Liver (tissue), 9 donors: ENCODE data around the gene INO80D. TPM values are rescaled to one million over a fixed set of nuclear protein-coding genes. Genes with fewer than 3 reads are reported as not detected.

ENCODE experiments used
- DNase-seq: peaks from one replicate; pipeline ENCODE4 v3.0.0-alpha.2; 2017; ENCODE audit warnings: low spot score
- H3K27ac ChIP-seq, 2 donors: one replicate each; pipeline ENCODE4 v1.7.0; 2013; ENCODE audit warnings: inconsistent platforms in 2 of 2, low read length in 2 of 2, control low read depth in 1 of 2, low read depth in 1 of 2, mild to moderate bottlenecking in 1 of 2
- H3K27me3 ChIP-seq, 4 donors: one replicate each; pipeline versions ENCODE4 v1.6.1 to v1.7.0; 2013; ENCODE audit warnings: low read length in 3 of 4, inconsistent platforms in 1 of 4, mild to moderate bottlenecking in 1 of 4, moderate library complexity in 1 of 4; ENCODE audit not compliant: control insufficient read depth in 4 of 4, insufficient read depth in 4 of 4
- H3K36me3 ChIP-seq, 4 donors: one replicate each; pipeline versions ENCODE4 v1.6.1 to v1.7.0; 2013; ENCODE audit warnings: low read length in 3 of 4, mild to moderate bottlenecking in 3 of 4, low read depth in 1 of 4, moderate library complexity in 1 of 4; ENCODE audit not compliant: control insufficient read depth in 4 of 4, insufficient read depth in 3 of 4
- H3K4me1 ChIP-seq, 4 donors: one replicate each; pipeline versions ENCODE4 v1.6.1 to v1.7.0; 2013; ENCODE audit warnings: low read length in 3 of 4, mild to moderate bottlenecking in 3 of 4, moderate library complexity in 1 of 4; ENCODE audit not compliant: control insufficient read depth in 4 of 4, insufficient read depth in 4 of 4
- H3K4me3 ChIP-seq, 3 donors: one replicate each; pipeline versions ENCODE4 v1.6.1 to v1.7.0; 2013; ENCODE audit warnings: low read length in 3 of 3, control low read depth in 1 of 3, low read depth in 1 of 3, mild to moderate bottlenecking in 1 of 3
- H3K9ac ChIP-seq, 2 donors: one replicate each; pipeline ENCODE4 v1.7.0; 2013; ENCODE audit warnings: low read length in 2 of 2, mild to moderate bottlenecking in 2 of 2, moderate library complexity in 2 of 2, control low read depth in 1 of 2, low read depth in 1 of 2
- H3K9me3 ChIP-seq, 4 donors: one replicate each; pipeline versions ENCODE4 v1.6.1 to v1.7.0; 2013; ENCODE audit warnings: low read length in 3 of 4; ENCODE audit not compliant: control insufficient read depth in 4 of 4
- FOXA1 ChIP-seq: IDR thresholded peaks from 2 replicates; pipeline ENCODE4 v1.6.1; 2016; ENCODE audit warnings: antibody characterized with exemption
- FOXA2 ChIP-seq: IDR thresholded peaks from 2 replicates; pipeline ENCODE4 v1.6.1; 2016; ENCODE audit warnings: antibody characterized with exemption
- GABPA ChIP-seq, 2 donors: IDR thresholded peaks in 1 of 2; conservative IDR thresholded peaks in 1 of 2; 2 replicates each; pipeline ENCODE4 v1.6.1; 2016; ENCODE audit warnings: antibody characterized with exemption in 2 of 2, mild to moderate bottlenecking in 1 of 2, moderate library complexity in 1 of 2
- HNF4A ChIP-seq, 2 donors: conservative IDR thresholded peaks; 2 replicates each; pipeline ENCODE4 v1.6.1; 2016; ENCODE audit warnings: antibody characterized with exemption in 2 of 2, mild to moderate bottlenecking in 2 of 2
- HNF4G ChIP-seq: IDR thresholded peaks from 2 replicates; pipeline ENCODE4 v1.6.1; 2016; ENCODE audit warnings: antibody characterized with exemption
- JUND ChIP-seq, 2 donors: IDR thresholded peaks; 2 replicates each; pipeline ENCODE4 v1.6.1; 2016; ENCODE audit warnings: antibody characterized with exemption in 2 of 2
- NR2F2 ChIP-seq: IDR thresholded peaks from 2 replicates; pipeline ENCODE4 v1.6.1; 2016; ENCODE audit warnings: antibody characterized with exemption
- RAD21 ChIP-seq, 2 donors: IDR thresholded peaks; 2 replicates each; pipeline ENCODE4 v1.6.1; 2016; ENCODE audit warnings: antibody characterized with exemption in 2 of 2, mild to moderate bottlenecking in 2 of 2
- RXRA ChIP-seq, 2 donors: IDR thresholded peaks; 2 replicates each; pipeline ENCODE4 v1.6.1; 2017 to 2018; ENCODE audit warnings: antibody characterized with exemption in 2 of 2, mild to moderate bottlenecking in 1 of 2
- TAF1 ChIP-seq: conservative IDR thresholded peaks from 2 replicates; pipeline ENCODE4 v1.6.1; 2016; ENCODE audit warnings: antibody characterized with exemption, mild to moderate bottlenecking
- YY1 ChIP-seq: IDR thresholded peaks from 2 replicates; pipeline ENCODE4 v1.6.1; 2016; ENCODE audit warnings: antibody characterized with exemption, mild to moderate bottlenecking
- WGBS: extraction: QIAGEN DNeasy Blood & Tissue Kit; methylation state at CpG from one replicate; pipeline ENCODE4 v1.1.7; 2013; 5-methylcytosine and 5-hydroxymethylcytosine counted together
- polyA plus RNA-seq, 2 donors: library from polyadenylated mRNA; stranded (reverse) in 1 of 2; unstranded in 1 of 2; fragments of 200-250 nt in 1 of 2; fragments of >200 nt in 1 of 2; fragmentation: Nextera tagmentation in 1 of 2; extraction: Ambion mirVana in 1 of 2; gene quantifications; one replicate each; pipeline versions ENCODE4 v1.2.1 to v1.2.3, GENCODE V29; 2013 to 2015
- total RNA-seq, 2 donors: library from RNA; depleted of rRNA; stranded (reverse); fragments of >200 nt; gene quantifications; one replicate each; pipeline ENCODE4 v1.2.3, GENCODE V29; 2014
- TF ChIP-seq, protein P1 (sequence below): IDR thresholded peaks from 2 replicates; pipeline ENCODE4 v1.6.1; 2016; ENCODE audit warnings: antibody characterized with exemption
- TF ChIP-seq, protein P2 (sequence below): IDR thresholded peaks from 2 replicates; pipeline ENCODE4 v1.6.1; 2016; ENCODE audit warnings: antibody characterized with exemption
- TF ChIP-seq, protein P3 (sequence below): fragments of 150-350 bp; IDR thresholded peaks from 2 replicates; pipeline ENCODE4 v1.5.1; 2017; ENCODE audit warnings: improper control_type of control experiment, low read depth, low read length; ENCODE audit not compliant: missing input control
- TF ChIP-seq, protein P4 (sequence below): IDR thresholded peaks from 2 replicates; pipeline ENCODE4 v1.6.1; 2016; ENCODE audit warnings: antibody characterized with exemption, mild to moderate bottlenecking
- TF ChIP-seq, protein P5 (sequence below): IDR thresholded peaks from 2 replicates; pipeline ENCODE4 v1.6.1; 2016; ENCODE audit warnings: antibody characterized with exemption
- donor health status: healthy.
- donor health status: healthy.
- donor health status: healthy.
- donor health status: healthy.
- donor health status: healthy.

INO80D gene
- total and polyA plus RNA-seq, 4 donors, result 0.76 to 10.3 (median 5.4) TPM

DNA sequence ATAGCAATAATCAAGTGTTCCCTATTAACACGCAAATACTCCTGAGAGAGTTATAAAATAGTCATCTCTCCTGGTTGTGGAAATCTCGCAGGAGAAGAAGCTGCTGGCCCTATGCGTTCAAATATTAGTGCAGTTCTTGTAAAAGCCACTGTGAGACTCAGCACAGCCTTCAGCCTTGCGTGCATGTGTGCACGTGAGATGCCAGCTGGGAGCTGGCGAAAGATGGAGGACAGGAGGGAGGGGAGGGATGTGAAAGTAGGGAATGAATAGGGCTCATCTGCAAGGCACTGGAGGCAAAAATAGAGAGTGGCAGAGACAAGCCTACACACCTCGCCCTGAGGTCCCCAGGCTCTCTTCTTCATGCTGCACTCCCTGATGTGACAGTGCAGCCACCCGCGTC, 126.5 kb downstream of the INO80D start:
- Histone ChIP-seq H3K27me3 (no peaks in the 10 kb centered on the region), H3K9ac (no peak overlapping the region), H3K27ac (no peak overlapping the region), H3K36me3 (no peaks in the 10 kb centered on the region), H3K4me1 (no peaks in the 10 kb centered on the region), H3K4me3 (no peak overlapping the region), H3K9me3 (no peaks in the 10 kb centered on the region)
- no peak for DNase-seq
- WGBS, result 95% methylated on average over 9 of the region's 9 CpGs
- TF ChIP-seq FOXA1, result no peak
- TF ChIP-seq, protein P1, sequence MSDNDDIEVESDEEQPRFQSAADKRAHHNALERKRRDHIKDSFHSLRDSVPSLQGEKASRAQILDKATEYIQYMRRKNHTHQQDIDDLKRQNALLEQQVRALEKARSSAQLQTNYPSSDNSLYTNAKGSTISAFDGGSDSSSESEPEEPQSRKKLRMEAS, result no peak
- no peak for TF ChIP-seq HNF4G
- TF ChIP-seq, protein P2, sequence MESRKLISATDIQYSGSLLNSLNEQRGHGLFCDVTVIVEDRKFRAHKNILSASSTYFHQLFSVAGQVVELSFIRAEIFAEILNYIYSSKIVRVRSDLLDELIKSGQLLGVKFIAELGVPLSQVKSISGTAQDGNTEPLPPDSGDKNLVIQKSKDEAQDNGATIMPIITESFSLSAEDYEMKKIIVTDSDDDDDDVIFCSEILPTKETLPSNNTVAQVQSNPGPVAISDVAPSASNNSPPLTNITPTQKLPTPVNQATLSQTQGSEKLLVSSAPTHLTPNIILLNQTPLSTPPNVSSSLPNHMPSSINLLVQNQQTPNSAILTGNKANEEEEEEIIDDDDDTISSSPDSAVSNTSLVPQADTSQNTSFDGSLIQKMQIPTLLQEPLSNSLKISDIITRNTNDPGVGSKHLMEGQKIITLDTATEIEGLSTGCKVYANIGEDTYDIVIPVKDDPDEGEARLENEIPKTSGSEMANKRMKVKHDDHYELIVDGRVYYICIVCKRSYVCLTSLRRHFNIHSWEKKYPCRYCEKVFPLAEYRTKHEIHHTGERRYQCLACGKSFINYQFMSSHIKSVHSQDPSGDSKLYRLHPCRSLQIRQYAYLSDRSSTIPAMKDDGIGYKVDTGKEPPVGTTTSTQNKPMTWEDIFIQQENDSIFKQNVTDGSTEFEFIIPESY, result no peak
- TF ChIP-seq, protein P3, sequence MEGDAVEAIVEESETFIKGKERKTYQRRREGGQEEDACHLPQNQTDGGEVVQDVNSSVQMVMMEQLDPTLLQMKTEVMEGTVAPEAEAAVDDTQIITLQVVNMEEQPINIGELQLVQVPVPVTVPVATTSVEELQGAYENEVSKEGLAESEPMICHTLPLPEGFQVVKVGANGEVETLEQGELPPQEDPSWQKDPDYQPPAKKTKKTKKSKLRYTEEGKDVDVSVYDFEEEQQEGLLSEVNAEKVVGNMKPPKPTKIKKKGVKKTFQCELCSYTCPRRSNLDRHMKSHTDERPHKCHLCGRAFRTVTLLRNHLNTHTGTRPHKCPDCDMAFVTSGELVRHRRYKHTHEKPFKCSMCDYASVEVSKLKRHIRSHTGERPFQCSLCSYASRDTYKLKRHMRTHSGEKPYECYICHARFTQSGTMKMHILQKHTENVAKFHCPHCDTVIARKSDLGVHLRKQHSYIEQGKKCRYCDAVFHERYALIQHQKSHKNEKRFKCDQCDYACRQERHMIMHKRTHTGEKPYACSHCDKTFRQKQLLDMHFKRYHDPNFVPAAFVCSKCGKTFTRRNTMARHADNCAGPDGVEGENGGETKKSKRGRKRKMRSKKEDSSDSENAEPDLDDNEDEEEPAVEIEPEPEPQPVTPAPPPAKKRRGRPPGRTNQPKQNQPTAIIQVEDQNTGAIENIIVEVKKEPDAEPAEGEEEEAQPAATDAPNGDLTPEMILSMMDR, result no peak
- TF ChIP-seq, protein P4, sequence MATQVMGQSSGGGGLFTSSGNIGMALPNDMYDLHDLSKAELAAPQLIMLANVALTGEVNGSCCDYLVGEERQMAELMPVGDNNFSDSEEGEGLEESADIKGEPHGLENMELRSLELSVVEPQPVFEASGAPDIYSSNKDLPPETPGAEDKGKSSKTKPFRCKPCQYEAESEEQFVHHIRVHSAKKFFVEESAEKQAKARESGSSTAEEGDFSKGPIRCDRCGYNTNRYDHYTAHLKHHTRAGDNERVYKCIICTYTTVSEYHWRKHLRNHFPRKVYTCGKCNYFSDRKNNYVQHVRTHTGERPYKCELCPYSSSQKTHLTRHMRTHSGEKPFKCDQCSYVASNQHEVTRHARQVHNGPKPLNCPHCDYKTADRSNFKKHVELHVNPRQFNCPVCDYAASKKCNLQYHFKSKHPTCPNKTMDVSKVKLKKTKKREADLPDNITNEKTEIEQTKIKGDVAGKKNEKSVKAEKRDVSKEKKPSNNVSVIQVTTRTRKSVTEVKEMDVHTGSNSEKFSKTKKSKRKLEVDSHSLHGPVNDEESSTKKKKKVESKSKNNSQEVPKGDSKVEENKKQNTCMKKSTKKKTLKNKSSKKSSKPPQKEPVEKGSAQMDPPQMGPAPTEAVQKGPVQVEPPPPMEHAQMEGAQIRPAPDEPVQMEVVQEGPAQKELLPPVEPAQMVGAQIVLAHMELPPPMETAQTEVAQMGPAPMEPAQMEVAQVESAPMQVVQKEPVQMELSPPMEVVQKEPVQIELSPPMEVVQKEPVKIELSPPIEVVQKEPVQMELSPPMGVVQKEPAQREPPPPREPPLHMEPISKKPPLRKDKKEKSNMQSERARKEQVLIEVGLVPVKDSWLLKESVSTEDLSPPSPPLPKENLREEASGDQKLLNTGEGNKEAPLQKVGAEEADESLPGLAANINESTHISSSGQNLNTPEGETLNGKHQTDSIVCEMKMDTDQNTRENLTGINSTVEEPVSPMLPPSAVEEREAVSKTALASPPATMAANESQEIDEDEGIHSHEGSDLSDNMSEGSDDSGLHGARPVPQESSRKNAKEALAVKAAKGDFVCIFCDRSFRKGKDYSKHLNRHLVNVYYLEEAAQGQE, result no peak
- TF ChIP-seq HNF4A (conservative IDR thresholded peaks at IDR 0.05), result no peak
- TF ChIP-seq RXRA (IDR thresholded peaks at IDR 0.05), result no peak
- TF ChIP-seq FOXA2, result no peak

DNA sequence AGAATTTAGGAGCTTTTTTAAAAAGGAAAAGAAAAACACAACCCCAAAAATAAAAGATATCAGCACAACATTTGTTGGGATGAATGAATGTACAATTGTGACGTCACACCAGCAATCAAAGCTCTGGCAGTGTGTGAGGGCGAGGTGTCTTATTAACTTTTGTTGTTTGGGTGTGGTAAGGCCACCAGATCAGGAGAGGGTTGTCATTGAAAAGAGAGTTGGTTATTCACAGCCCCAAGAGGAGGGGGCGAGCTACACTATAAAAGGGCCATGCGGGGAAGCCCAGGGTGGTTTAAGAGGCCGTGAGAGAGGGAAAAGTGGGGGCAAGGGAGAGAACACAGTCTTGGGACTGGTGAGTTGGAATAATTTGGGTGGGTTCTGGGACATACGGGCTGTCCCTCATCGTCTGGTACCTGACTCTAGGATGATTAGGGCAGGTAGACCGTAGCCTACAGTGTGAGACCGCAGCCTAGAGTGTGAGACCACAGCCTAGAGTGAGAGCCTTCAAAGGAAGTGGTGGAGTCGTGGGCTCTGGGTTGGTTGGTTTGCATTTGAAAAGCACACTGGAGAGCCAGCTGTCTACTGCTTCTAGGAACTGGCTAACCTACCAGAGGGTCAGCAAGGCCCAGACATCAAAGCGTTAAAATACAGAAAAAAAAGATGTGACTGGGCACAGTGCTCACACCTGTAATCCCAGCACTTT, 128.4 kb downstream of the INO80D start:
- Histone ChIP-seq H3K27ac (no peak overlapping the region), H3K4me1 (no peaks in the 10 kb centered on the region), H3K27me3 (no peaks in the 10 kb centered on the region), H3K36me3 (no peaks in the 10 kb centered on the region), H3K9ac (no peak overlapping the region), H3K4me3 (no peak overlapping the region), H3K9me3 (no peaks in the 10 kb centered on the region)
- no peak for DNase-seq
- WGBS, result 74% methylated on average over 11 of the region's 11 CpGs
- TF ChIP-seq GABPA (IDR thresholded peaks at IDR 0.05 in 1 of 2, conservative IDR thresholded peaks at IDR 0.05 in 1 of 2) (no peak), FOXA2 (no peak), RXRA (IDR thresholded peaks at IDR 0.05) (no peak), HNF4A (conservative IDR thresholded peaks at IDR 0.05) (no peak), HNF4G (no peak), NR2F2 (no peak), FOXA1 (no peak), YY1 (no peak), TAF1 (no peak), JUND (IDR thresholded peaks at IDR 0.05) (no peak), RAD21 (IDR thresholded peaks at IDR 0.05) (no peak)
- TF ChIP-seq, protein P4, result no peak
- TF ChIP-seq, protein P5, sequence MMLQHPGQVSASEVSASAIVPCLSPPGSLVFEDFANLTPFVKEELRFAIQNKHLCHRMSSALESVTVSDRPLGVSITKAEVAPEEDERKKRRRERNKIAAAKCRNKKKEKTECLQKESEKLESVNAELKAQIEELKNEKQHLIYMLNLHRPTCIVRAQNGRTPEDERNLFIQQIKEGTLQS, result no peak
- TF ChIP-seq, protein P1, result no peak
- TF ChIP-seq, protein P3, result no peak
